ENCODE data around the gene TNP2.
"Not testable (repeated sequence)": the region's sequence is repeated elsewhere in the genome, so short reads cannot be mapped to it uniquely, and the experiment has no call there.

The TNP2 gene

DNA sequence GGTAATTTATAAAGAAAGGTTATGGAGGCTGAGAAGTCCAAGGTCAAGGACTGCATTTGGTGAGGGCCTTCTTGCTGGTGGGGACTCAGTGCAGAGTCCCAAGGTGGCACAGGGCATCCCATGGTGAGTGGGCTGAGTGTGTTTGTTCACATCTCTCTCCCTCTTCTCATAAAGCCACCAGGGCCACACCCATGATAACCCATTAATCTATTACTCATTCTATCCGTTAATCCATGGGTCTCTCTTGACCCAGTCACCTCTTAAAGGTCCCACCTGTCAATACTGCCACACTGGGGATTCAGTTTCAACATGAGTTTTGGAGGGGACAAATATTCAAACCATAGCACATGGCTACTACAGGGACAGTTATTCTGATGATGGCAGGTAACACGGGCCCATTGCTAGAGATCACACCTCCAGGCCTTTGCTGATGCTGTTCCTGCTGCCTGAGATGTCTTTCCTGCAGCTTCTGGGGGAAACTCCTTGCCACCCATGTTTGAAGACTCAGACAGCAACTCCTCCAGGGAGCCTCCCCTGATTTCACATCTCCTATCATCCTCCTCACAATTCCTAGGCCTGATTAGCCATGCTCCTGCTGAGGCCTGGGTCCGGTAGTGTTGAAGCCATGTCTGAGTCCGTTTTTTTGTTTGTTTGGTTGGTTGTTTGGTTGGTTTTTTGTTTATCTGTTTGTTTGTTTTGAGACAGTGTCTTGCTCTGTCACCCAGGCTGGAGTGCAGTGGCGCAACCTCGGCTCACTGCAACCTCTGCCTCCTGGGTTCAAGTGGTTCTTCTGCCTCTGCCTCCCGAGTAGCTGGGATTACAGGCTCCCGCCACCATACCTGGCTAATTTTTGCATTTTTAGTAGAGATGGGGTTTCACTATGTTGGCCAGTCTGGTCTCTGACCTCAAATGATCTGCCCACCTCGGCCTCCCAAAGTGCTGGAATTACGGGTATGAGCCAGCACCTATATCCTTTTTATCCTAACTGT, 29.2 kb downstream of the TNP2 start:
- no peak for DNase-seq

- DNase-seq = no peak
These were observed 30.6 kb downstream of the TNP2 start for GRCh38 chr16:11238272-11239202.

- peak in 1 of 2 donors; percentile 59 for DNase-seq
These were observed 32.5 kb downstream of the TNP2 start for GRCh38 chr16:11236461-11237254.

DNA sequence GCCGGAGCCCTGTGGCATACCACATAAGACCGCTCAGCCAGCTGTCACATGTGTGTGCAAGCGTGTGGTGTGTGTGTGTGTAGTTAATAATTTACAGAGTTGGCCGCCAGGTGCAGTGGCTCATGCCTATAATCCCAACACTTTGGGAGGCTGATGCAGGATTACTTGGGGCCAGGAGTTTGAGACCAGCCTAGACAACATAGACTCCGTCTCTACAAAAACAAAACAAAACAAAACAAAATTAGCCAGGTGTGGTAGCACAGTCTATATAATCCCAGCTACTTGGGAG, 33.5 kb downstream of the TNP2 start:
- no peak for DNase-seq

- DNase-seq = no peak
These were observed 34.0 kb downstream of the TNP2 start for GRCh38 chr16:11234884-11235702.

GRCh38 chr16:11233727-11234376, 35.3 kb downstream of the TNP2 start:
- peak; percentile 48 to 63 for DNase-seq

- DNase-seq = peak; percentile 92
These were observed 36.0 kb downstream of the TNP2 start for GRCh38 chr16:11232852-11233726.

DNA sequence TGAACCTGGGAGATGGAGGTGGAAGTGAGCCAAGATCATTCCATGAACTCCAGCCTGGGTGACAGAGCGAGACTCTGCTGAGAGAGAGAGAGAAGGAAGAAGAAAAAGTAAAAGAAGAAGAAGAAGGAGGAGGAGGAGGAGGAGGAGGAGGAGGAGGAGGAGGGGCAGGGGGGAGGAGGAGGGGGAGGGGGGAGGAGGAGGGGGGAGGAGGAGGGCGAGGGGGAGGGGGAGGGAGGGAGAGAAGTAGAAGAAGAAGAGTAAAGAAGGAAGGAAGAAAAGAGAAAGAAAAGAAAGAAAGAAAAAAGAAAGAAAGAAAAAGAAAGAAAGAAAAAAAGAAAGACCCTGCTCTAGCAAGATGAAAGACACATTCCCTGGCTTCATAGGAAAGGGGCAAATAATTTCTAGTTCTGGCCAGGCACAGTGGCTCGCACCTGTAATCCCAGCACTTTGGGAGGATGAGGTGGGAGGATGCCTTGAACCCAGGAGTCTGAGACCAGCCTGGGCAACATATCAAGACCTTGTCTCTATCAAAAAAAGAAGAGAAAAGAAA, 36.7 kb downstream of the TNP2 start:
- no peak for DNase-seq

DNA sequence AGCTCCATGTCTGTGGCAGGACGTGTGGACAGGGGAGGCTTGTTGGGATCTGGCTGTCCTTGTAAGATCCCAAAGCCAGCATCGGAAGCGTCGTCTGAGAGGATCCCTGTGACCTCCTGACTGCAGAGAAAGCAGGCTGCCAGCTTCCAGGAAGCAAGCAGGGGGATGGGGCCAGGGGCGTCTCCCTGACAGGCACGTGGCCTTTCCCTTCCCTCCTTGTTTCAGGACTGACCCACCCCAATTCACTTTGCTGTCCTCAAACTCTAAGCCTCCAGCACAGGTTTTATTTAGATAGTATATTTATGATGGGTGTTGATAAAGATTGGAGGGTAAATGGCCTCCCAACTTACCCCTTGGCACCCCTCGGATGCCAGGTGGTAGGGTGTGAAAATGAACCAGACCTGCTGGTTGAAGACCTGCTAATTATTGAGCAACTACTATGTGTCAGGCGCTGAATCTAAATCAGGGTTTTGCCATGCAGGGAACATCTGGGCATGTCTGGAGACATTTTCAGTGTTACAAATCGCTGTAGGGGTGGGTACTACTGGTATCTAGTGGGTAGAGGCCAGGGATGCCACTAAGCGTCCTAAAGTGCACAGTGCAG, 37.7 kb downstream of the TNP2 start:
- no peak for DNase-seq

DNA sequence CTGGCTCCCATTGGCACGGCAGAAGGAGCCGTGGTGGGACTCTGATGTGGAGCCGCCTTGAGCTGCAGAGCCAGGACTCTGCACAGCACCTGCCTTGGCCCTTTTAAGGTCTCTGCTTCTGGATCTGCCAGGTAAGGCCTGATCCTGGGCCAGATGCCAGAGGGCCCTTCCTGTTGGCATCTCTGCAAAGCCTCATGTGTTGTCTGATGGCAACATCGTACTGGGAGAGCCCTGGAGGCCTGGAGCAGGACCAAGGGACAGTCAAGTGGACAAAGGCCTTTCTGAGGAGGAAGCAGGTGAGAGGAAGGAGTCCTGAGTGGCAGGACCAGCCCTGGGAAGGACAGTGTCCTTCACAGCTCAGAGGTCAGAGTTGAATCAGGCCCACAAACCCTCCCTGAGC, 39.2 kb downstream of the TNP2 start:
- DNase-seq = no peak

DNA sequence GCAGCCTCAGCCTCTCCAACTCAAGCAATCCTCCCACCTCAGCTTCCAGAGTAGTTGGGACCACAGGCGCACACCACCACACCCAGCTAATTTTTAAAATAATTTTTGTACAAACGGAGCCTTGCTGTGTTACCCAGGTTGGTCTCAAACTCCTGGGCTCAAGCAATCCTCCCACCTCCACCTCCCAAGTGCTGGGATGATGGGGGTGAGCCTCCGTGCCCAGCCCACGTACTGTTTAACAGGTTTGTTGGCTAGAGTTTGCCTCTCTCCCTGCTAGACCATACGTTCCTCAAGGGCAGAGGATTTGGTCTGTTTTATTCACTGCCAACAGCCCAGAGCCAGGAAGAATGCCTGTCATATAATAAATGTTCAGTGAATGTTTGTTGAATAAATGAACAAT, 39.7 kb downstream of the TNP2 start:
- no peak for DNase-seq

GRCh38 chr16:11225677-11226549, 43.2 kb downstream of the TNP2 start:
- DNase-seq = no peak

DNA sequence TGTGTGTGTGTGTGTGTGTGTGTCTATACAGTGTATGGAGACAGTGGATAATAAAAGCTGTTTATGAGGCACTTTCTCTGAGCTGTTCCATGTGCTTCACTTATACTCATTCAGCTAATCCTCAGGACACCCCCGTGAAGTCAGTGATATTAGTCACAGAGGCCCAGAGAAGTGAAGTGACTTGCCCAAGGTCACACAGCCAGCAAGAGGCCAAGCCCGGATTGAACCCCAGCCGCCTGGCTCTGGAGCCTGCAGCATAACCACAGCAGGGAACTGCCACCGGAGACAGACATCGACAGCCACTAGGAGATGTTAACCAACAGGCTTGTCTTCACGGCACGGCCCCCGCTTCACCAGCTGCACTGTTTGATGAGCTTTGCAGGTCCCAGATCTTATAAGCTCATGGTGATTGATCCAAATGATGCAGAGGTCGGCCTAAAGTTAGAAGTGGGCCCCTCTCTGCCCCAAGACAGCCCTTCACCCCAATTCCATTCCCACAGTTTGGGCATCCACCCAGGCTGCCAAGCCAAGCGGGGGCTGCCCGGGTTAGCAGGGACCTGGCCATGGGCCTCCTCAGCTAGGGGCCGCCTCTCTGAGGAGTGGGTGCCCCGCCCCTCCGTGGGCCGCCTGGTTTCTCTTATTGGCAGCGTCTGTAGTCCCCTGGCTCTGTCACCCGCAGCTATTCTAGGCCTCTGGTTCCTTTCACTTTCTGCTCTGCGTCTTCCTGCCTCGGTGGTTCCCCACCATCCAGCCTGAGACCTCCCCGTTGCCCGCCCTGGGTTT, 44.0 kb downstream of the TNP2 start:
- peak; percentile 86 to 88 for DNase-seq

DNA sequence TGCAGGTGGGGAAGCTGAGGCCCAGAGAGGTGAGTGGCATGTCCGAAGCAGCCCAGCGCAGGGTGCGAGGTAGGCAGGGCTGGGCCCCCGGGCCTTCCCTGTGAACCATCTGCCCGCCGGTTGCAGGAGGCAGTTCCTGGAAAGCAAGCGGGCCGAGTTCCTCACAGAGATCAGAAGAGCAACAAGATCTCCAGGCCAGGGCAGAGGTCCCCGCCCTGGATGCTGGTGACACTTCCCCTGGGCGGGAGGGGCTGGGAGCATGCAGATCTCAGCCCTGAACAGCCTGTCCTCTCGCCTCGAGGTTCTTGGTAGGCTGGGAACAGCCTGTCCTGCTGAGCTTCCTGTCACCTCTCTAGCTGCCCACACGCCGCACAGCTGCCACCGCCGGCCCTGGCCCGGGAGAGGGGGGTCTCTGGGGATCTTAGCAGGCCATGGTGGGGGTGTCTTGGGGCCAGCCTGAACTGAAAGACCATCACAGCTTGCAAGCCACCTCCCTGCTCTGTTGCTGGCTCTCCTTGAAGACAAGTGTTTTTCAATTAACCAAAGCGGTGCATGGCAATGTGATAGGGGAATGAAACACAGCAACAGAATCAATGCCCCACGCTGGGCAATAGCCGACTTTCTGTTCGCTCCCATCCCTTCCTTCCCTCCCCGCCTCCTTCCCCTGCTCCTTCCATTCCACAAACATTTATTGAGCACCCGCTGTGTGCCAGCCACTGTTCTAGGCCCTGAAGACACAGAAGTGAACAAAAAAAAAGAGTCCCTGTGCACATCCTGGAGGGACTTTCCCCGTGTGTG, 44.8 kb downstream of the TNP2 start:
- peak; percentile 69 to 74 for DNase-seq

- DNase-seq = not testable (repeated sequence)
These were observed 48.6 kb downstream of the TNP2 start for GRCh38 chr16:11220507-11220906.

- DNase-seq = no peak
These were observed 49.9 kb downstream of the TNP2 start for GRCh38 chr16:11219178-11219577.

GRCh38 chr16:11218604-11218962, 50.5 kb downstream of the TNP2 start:
- DNase-seq = peak in 1 of 2 donors; percentile 29
